ENCODE results near the gene CDHR1.
A peak's percentile ranks its signal among the peaks of the same experiment; 100 is the strongest.
"Not testable (repeated sequence)": the region's sequence is repeated elsewhere in the genome, so short reads cannot be mapped to it uniquely, and the experiment has no call there.

CDHR1 gene

GRCh38 chr10:84175436-84175835 is 18.9 kb upstream of the CDHR1 start:
- no peak for DNase-seq

DNA sequence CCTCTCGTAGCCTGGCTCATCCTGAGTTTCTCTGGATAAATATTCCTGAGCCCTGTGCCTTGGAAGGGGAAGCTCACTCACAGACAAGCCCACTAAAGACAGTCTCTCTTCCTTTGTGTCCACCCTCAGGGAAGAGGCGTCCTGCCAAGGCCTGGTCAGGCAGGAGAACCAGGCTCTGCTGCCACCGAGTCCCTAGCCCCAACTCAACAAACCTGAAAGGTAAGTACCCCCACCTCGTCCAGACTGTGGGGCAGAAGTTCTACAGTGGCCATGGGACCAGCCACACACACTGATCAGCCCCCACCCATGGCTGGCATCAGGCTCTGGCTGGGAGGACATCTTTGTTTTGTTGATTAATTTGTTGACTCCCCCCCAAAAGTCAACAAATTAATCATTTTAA is 18.0 kb upstream of the CDHR1 start:
- no peak for DNase-seq

DNA sequence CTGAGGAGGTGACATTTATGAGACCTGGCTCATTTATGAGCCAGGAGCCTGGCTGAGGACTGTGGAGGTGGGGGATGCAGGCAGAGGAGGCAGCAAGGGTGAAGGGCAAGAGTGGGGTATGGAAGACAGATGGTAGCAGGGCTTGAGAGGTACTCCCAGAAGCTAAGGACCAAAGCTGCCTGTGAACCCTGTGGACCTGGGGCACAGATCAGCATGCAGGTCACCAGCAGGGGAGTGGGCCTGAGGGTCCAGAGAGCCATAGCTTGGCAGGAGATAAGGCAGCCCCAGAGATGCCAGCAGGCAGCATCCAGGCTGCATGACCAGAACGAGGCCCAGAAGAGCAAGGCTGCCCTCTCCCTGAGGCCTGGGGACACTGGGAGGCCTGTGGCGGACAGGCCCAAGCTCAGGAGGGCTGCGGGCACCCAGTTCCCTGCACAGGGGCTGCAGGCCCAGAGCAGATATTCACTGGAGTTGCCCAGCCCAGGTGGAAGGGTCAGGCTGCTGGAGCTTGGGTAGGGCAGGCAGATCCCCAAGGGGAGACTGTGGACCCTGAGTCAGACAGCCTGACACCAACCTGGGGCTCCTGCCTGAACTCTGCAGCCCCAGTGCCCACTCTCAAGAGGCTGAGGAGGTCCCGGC is 17.4 kb upstream of the CDHR1 start:
- no peak for DNase-seq

- DNase-seq, result no peak
Measured at GRCh38 chr10:84177541-84178141, 16.7 kb upstream of the CDHR1 start.

- DNase-seq, result no peak
Measured at GRCh38 chr10:84178160-84178609, 16.2 kb upstream of the CDHR1 start.

DNA sequence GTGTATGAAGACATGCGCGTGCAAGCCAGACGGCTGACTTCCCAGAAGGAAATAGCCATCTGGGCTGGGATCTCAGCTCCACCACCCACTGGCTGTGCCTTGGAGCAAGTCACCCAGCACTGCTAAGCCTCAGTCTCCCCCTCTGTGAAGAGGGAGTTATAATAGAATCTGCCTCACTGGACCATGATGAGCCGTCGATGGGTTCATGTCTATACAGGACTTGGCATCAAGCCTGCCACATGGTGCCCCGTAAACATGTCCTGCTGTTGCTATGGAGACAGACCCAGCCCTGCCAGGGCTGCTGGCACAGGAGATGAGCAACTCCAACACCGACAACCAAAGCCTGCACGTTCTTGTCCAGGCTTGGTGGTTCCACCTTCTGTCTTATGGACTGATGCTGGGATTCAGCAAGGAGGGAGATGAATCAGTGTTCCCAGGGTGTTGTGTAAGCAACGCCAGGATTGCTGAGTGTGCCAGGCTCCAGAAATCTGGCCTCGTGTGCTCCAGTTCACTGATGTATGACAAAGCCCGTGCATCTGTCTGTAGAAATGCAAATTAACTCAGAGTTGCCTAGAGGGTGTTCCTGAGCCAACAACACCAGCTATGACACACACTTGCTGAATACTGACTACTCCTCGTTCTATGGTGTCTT is 15.2 kb upstream of the CDHR1 start:
- DNase-seq, result peak; percentile 49

- DNase-seq, result not testable (repeated sequence)
Measured at GRCh38 chr10:84180386-84180785, 14.0 kb upstream of the CDHR1 start.

DNA sequence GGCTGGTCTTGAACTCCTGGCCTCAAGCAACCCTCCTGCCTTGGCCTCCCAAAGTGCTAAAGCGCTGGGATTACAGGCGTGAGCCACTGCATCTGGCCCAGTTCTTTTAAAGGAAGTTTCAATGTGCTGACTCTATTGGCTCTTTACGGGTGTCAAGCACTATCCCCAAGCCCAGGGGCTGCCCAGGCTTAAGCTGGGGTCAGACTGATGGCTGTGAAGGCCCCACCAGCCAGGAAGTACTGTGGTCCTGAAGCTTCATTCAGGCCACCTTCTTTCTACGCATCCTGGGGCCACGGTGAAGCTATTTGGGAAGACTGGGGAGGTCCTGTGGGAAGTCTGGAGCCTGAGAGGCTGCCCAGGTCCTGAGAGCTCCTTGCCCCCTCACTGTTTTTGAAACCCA is 12.7 kb upstream of the CDHR1 start:
- DNase-seq, result no peak

- no peak for DNase-seq
Measured at GRCh38 chr10:84184517-84184916, 9.8 kb upstream of the CDHR1 start.

DNA sequence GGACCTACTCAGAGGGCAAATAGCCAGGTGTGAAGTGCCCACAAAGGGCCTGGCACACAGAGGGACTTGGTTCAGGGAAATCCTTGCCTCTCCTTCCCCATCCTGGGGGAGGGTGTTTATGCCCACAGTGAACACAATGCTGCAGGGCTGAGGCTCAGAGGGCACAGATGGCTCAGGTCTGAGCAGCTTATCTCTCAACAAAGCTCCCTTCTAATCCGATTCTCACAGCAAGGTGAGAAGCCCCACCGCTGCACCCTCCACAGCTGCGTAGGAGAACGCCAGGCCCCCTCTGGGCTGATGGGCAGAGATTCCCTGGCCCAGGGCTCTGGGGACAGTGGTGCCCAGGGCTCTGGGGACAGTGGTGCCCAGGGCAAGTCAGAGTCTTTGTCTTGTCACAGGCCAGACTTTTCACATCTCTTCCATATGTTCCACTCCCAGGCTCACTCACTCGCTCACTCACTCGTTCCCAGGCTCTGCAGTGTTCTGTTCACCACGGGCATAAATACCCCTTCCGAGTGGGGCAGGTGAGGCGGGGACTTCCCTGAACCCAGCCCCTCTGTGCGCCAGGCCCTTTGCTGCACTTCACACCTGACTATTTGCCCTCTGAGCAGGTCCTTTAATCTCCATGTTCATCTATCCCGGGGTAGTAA is 8.7 kb upstream of the CDHR1 start:
- DNase-seq, result no peak

- DNase-seq, result no peak
Measured at GRCh38 chr10:84188815-84189214, 5.5 kb upstream of the CDHR1 start.

- DNase-seq, result no peak
Measured at GRCh38 chr10:84190621-84191020, 3.7 kb upstream of the CDHR1 start.

DNA sequence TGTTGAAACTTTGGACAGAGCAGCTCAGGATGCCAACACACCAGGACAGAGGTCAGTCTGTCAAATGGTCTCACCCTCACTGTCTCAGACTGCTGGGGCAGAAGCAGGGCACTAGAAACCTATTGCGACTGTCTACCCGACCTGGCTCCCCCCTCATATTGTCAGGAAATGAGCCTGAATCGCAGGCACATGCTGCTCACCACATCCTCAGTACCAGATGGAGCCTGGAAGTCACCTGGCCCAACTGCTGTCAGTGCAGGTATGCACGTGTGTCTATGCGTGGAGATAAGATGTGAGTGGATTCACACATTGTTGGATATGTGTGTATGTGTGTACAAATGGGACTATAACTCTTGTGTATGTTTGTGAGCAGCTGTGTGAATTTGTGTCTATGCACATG is 3.2 kb upstream of the CDHR1 start:
- no peak for DNase-seq

DNA sequence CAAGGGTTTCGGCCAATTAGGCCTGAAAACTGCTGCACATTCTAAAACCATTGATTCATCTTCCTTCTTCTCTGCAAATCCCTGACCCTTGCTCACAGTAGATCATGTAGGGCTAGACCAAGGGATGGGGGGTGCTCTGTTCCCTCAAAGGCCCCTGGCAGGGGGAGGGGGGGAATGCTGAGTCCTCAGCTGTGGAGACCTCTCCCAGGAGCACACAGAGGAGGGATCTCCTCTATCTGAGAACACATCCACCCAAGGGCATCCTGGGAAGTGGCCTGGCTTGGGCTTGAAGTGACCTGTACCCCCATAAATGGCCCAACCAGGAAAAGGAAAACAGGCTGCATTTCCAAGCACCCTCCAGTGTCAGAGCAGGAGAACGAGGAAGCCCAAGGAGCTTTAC is 1.0 kb upstream of the CDHR1 start:
- DNase-seq, result no peak

- DNase-seq, result no peak
Measured at GRCh38 chr10:84193846-84194423, 402 bp upstream of the CDHR1 start.

GRCh38 chr10:84195044-84195830 is 900 bp downstream of the CDHR1 start:
- DNase-seq, result peak; percentile 37

DNA sequence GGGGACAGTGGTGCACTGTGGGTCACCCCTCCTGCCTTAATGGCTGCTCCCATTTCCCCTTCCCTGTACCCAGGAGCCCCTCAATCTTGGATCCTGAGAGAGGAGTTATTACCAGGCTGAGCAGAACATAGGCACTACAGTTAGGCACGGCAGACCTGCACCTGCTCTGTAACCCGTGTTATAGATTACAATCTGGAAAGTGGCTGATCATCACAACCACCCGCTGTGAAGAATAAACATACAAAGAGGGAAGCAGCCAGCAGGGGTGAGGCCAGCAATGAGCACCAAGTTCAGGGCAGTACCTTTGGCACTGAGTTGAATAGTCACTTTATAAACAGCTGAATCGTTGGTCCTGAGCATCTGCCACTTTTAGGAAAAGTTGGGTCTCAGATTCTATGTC is 1.7 kb downstream of the CDHR1 start:
- DNase-seq, result peak; percentile 18

GRCh38 chr10:84196941-84197340 is 2.6 kb downstream of the CDHR1 start:
- no peak for DNase-seq

DNA sequence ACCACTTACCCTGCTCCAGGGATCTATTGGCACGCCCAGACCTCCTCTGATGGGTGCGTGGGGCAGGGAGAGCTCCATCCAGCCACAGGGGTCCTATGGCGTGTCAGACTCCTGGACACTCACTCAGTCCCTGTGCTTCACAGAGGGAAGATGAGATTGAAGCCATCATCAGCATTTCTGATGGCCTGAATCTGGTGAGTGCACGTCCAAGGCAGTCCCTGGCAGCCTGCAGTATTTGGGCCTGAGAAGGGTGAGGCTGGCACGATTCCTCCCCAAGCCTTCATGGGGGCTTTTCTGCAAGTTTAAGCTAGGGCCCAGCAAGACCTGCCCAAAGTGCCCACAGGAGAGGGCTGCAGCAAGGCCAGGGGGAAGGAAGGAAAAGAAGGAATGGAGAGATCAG is 3.3 kb downstream of the CDHR1 start:
- DNase-seq, result no peak

- DNase-seq, result no peak
Measured at GRCh38 chr10:84198206-84198915, 4.0 kb downstream of the CDHR1 start.

DNA sequence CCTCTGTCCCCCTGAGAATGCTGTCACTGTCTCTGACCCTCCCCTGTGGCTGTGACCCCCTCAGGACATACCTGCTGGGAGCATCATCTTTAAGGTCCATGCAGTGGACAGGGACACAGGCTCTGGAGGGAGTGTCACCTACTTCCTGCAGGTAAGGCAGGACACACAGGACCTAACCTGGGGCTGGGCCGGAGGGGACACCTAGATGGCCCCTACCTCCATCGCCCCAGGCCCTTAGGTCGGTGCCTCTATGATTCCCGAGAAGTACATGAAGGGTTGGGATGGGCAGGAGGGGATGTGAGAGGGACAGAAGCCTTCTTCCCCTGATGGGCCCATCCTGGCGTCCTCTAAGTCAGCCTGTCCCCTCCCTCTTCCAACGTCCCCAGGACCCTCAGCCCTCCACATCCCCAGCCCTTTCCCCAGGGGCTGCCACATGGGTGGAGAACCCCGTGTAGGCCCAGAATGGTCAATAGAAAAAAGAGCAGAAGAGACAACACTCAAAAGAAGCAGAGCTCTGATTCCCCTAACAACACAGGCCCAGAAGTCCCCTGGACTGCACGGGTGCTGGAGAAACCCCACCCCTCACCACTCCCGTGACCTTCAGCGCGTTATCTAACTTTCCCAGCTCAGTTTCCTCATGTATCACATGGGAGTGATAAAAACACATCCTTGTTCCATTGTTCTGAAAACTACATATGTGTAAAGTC is 6.4 kb downstream of the CDHR1 start:
- no peak for DNase-seq

- DNase-seq, result no peak
Measured at GRCh38 chr10:84201244-84201606, 6.9 kb downstream of the CDHR1 start.
